H9 (cell line): ENCODE measurements around the gene ACBD7. TPM values are rescaled to one million over a fixed set of nuclear protein-coding genes. Genes with fewer than 3 reads are reported as not detected.

ENCODE experiments used
- DNase-seq: peaks from one replicate; pipeline ENCODE4 v3.0.0-alpha.2; 2017
- H2AFZ ChIP-seq: one replicate; pipeline ENCODE4 v1.6.1; 2013; ENCODE audit warnings: mild to moderate bottlenecking, low read length, control low read depth, moderate library complexity
- H2AK5ac ChIP-seq: 2 replicates; pipeline ENCODE4 v1.6.1; 2013; ENCODE audit warnings: low read length, control low read depth, mixed read lengths; ENCODE audit not compliant: insufficient read length
- H2BK120ac ChIP-seq: one replicate; pipeline ENCODE4 v1.6.1; 2013; ENCODE audit warnings: low read depth, mild to moderate bottlenecking, low read length, control low read depth, inconsistent platforms; ENCODE audit not compliant: poor library complexity, severe bottlenecking
- H2BK12ac ChIP-seq: 2 replicates; pipeline ENCODE4 v1.6.1; 2013; ENCODE audit warnings: low read length, control low read depth, mixed read lengths, low read depth; ENCODE audit not compliant: insufficient read length
- H2BK15ac ChIP-seq: 2 replicates; pipeline ENCODE4 v1.6.1; 2013; ENCODE audit warnings: low read depth, low read length, control low read depth
- H2BK20ac ChIP-seq: one replicate; pipeline ENCODE4 v1.6.1; 2013; ENCODE audit warnings: low read depth, mild to moderate bottlenecking, low read length, control low read depth, inconsistent platforms; ENCODE audit not compliant: poor library complexity, severe bottlenecking
- H2BK5ac ChIP-seq: 2 replicates; pipeline ENCODE4 v1.6.1; 2013; ENCODE audit warnings: low read length, control low read depth, mixed read lengths; ENCODE audit not compliant: insufficient read length
- H3K14ac ChIP-seq: 2 replicates; pipeline ENCODE4 v1.6.1; 2013; ENCODE audit warnings: low read length, control low read depth; ENCODE audit not compliant: insufficient read depth
- H3K18ac ChIP-seq: 2 replicates; pipeline ENCODE4 v1.6.1; 2013; ENCODE audit warnings: low read depth, mild to moderate bottlenecking, mixed read lengths, low read length, control low read depth; ENCODE audit not compliant: insufficient read length
- H3K23ac ChIP-seq: 2 replicates; pipeline ENCODE4 v1.6.1; 2013; ENCODE audit warnings: low read length, control low read depth, mixed read lengths, low read depth; ENCODE audit not compliant: insufficient read length
- H3K23me2 ChIP-seq: 2 replicates; pipeline ENCODE4 v1.6.1; 2013; ENCODE audit warnings: low read depth, mild to moderate bottlenecking, mixed read lengths, low read length, control low read depth; ENCODE audit not compliant: insufficient read length, poor library complexity, severe bottlenecking
- H3K27ac ChIP-seq: 2 replicates; pipeline ENCODE4 v1.5.1; 2013; ENCODE audit warnings: low read length, control low read depth, mixed read lengths, low read depth; ENCODE audit not compliant: insufficient read length
- H3K27me3 ChIP-seq: 2 replicates; pipeline ENCODE4 v1.6.1; 2013; ENCODE audit warnings: low read length, control low read depth, inconsistent platforms; ENCODE audit not compliant: insufficient read depth
- H3K4ac ChIP-seq: 2 replicates; pipeline ENCODE4 v1.6.1; 2013; ENCODE audit warnings: low read depth, mild to moderate bottlenecking, control low read depth, inconsistent platforms, low read length, moderate library complexity
- H3K4me1 ChIP-seq: 2 replicates; pipeline ENCODE4 v1.6.1; 2013; ENCODE audit warnings: low read length, control low read depth, inconsistent platforms; ENCODE audit not compliant: insufficient read depth
- H3K4me2 ChIP-seq: 2 replicates; pipeline ENCODE4 v1.6.1; 2013; ENCODE audit warnings: low read length, control low read depth, mixed read lengths; ENCODE audit not compliant: insufficient read length, insufficient read depth
- H3K56ac ChIP-seq: 2 replicates; pipeline ENCODE4 v1.6.1; 2013; ENCODE audit warnings: low read depth, mild to moderate bottlenecking, mixed read lengths, low read length, control low read depth; ENCODE audit not compliant: insufficient read length
- H3K79me1 ChIP-seq: 2 replicates; pipeline ENCODE4 v1.6.1; 2013; ENCODE audit warnings: low read depth, mild to moderate bottlenecking, moderate library complexity, low read length, control low read depth, inconsistent platforms; ENCODE audit not compliant: insufficient read depth, poor library complexity, severe bottlenecking
- H3K79me2 ChIP-seq: 2 replicates; pipeline ENCODE4 v1.6.1; 2013; ENCODE audit warnings: low read length, control low read depth, inconsistent platforms; ENCODE audit not compliant: insufficient read depth
- H3K9ac ChIP-seq: 2 replicates; pipeline ENCODE4 v1.6.1; 2013; ENCODE audit warnings: low read length, control low read depth, mixed read lengths; ENCODE audit not compliant: insufficient read length; ENCODE audit errors: extremely low read depth
- H3K9me3 ChIP-seq: one replicate; pipeline ENCODE4 v1.6.1; 2013; ENCODE audit warnings: low read depth, low read length, inconsistent platforms; ENCODE audit not compliant: control insufficient read depth
- H3T11ph ChIP-seq: one replicate; pipeline ENCODE4 v1.6.1; 2013; ENCODE audit warnings: mild to moderate bottlenecking, low read length, control low read depth, inconsistent platforms
- H4K20me1 ChIP-seq: one replicate; pipeline ENCODE4 v1.6.1; 2013; ENCODE audit not compliant: control insufficient read depth, insufficient read length, insufficient read depth
- H4K5ac ChIP-seq: 2 replicates; pipeline ENCODE4 v1.6.1; 2013; ENCODE audit warnings: low read depth, mild to moderate bottlenecking, mixed read lengths, low read length, control low read depth; ENCODE audit not compliant: insufficient read length
- H4K8ac ChIP-seq: replicated peaks from 2 replicates; pipeline ENCODE4 v1.6.1; 2013; ENCODE audit warnings: low read length, control low read depth, mixed read lengths, low read depth; ENCODE audit not compliant: insufficient read length
- H4K91ac ChIP-seq: 2 replicates; pipeline ENCODE4 v1.6.1; 2013; ENCODE audit warnings: low read depth, mild to moderate bottlenecking, moderate library complexity, mixed read lengths, low read length, control low read depth; ENCODE audit not compliant: insufficient read length
- H3K27ac Mint-ChIP-seq, 3 experiments: 2 replicates in 2 of 3; 3 replicates in 1 of 3; pipeline ENCODE4 v1.8.0; 2020 to 2021; ENCODE audit warnings: mixed read lengths in 3 of 3, mild to moderate bottlenecking in 1 of 3, moderate library complexity in 1 of 3
- H3K27me3 Mint-ChIP-seq: 2 replicates; pipeline ENCODE4 v1.8.0; 2021; ENCODE audit warnings: low read depth, mild to moderate bottlenecking, moderate library complexity, mixed read lengths
- H3K36me3 Mint-ChIP-seq, 3 experiments: 2 replicates in 2 of 3; 3 replicates in 1 of 3; pipeline ENCODE4 v1.8.0; 2020 to 2021; ENCODE audit warnings: low read depth in 3 of 3, mixed read lengths in 3 of 3; ENCODE audit not compliant: insufficient read depth in 1 of 3
- H3K4me1 Mint-ChIP-seq, 2 experiments: 2 replicates each; pipeline ENCODE4 v1.8.0; 2020; ENCODE audit warnings: mixed read lengths in 2 of 2
- H3K4me3 Mint-ChIP-seq, 2 experiments: 2 replicates in 1 of 2; 3 replicates in 1 of 2; pipeline ENCODE4 v1.8.0; 2020 to 2021; ENCODE audit warnings: mild to moderate bottlenecking in 2 of 2, mixed read lengths in 2 of 2, moderate library complexity in 1 of 2
- H3K9me3 Mint-ChIP-seq, 2 experiments: 2 replicates in 1 of 2; 3 replicates in 1 of 2; pipeline ENCODE4 v1.8.0; 2020; ENCODE audit warnings: mild to moderate bottlenecking in 2 of 2, mixed read lengths in 2 of 2, moderate library complexity in 1 of 2
- WGBS: extraction: QIAGEN DNeasy Blood & Tissue Kit; methylation state at CpG from one replicate; pipeline ENCODE4 v1.1.7; 2013; ENCODE audit warnings: missing lambda C conversion rate, low lambda C conversion rate, mixed read lengths; ENCODE audit not compliant: insufficient read length; ENCODE audit errors: extremely low coverage; 5-methylcytosine and 5-hydroxymethylcytosine counted together
- total RNA-seq: library from RNA; stranded (reverse); gene quantifications from 2 replicates; pipeline ENCODE4 v1.2.1, GENCODE V29; 2021
- TF ChIP-seq, protein P1 (sequence below): fragments of 200-600 bp; sonication (generic); conservative IDR thresholded peaks from 3 replicates; pipeline ENCODE4 v1.8.0; 2021; ENCODE audit warnings: antibody characterized with exemption, mild to moderate bottlenecking

The ACBD7 gene
- total RNA-seq, 1 experiment from 2014 or later = 25.0 TPM

- H3K27ac ChIP-seq = no peak overlapping the region
- Mint-ChIP-seq H3K4me3 (no peak overlapping the region), H3K9me3 (no peaks in the 10 kb centered on the region), H3K27me3 (no peaks in the 10 kb centered on the region; the same call in 1 of the 2 replicates), H3K36me3 (no peaks in the 10 kb centered on the region), H3K27ac (no peak overlapping the region; a peak in 1 of 7 replicates), H3K4me1 (no peaks in the 10 kb centered on the region)
- no peak overlapping the region for H3K23ac ChIP-seq
- no peaks in the 10 kb centered on the region for H3K79me1 ChIP-seq
- no peak overlapping the region for H2BK15ac ChIP-seq
- no peak overlapping the region for H3K9ac ChIP-seq
- H3K9me3 ChIP-seq = no peaks in the 10 kb centered on the region
- no peak overlapping the region for H3T11ph ChIP-seq
- H3K4ac ChIP-seq = no peak overlapping the region
- no peak overlapping the region for H2AFZ ChIP-seq
- no peak overlapping the region for H2BK5ac ChIP-seq
- H4K91ac ChIP-seq = no peak overlapping the region
- WGBS = no CpG with 5 or more reads among the region's 7 CpGs
- H2BK120ac ChIP-seq = no peak overlapping the region
- H4K8ac ChIP-seq = no peak overlapping the region
- no peak overlapping the region for H3K14ac ChIP-seq
- no peaks in the 10 kb centered on the region for H3K27me3 ChIP-seq
- H3K56ac ChIP-seq = no peak overlapping the region
- no peak for DNase-seq
- no peaks in the 10 kb centered on the region for H4K20me1 ChIP-seq
- H2AK5ac ChIP-seq = no peak overlapping the region
- no peaks in the 10 kb centered on the region for H3K79me2 ChIP-seq
- no peaks in the 10 kb centered on the region for H3K23me2 ChIP-seq
- H2BK20ac ChIP-seq = no peak overlapping the region
- no peak overlapping the region for H4K5ac ChIP-seq
- H2BK12ac ChIP-seq = no peak overlapping the region
- TF ChIP-seq, protein P1, sequence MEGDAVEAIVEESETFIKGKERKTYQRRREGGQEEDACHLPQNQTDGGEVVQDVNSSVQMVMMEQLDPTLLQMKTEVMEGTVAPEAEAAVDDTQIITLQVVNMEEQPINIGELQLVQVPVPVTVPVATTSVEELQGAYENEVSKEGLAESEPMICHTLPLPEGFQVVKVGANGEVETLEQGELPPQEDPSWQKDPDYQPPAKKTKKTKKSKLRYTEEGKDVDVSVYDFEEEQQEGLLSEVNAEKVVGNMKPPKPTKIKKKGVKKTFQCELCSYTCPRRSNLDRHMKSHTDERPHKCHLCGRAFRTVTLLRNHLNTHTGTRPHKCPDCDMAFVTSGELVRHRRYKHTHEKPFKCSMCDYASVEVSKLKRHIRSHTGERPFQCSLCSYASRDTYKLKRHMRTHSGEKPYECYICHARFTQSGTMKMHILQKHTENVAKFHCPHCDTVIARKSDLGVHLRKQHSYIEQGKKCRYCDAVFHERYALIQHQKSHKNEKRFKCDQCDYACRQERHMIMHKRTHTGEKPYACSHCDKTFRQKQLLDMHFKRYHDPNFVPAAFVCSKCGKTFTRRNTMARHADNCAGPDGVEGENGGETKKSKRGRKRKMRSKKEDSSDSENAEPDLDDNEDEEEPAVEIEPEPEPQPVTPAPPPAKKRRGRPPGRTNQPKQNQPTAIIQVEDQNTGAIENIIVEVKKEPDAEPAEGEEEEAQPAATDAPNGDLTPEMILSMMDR = no peak
- H3K4me2 ChIP-seq = no peak overlapping the region
- no peak overlapping the region for H3K18ac ChIP-seq
- no peaks in the 10 kb centered on the region for H3K4me1 ChIP-seq
Measured at GRCh38 chr10:15052121-15052520, 36.5 kb downstream of the ACBD7 start.
